GM12872 (cell line): Measurements from ENCODE around the gene SLC15A5.

Source experiments
- TF ChIP-seq, protein P1 (sequence below): IDR thresholded peaks from 3 replicates; pipeline ENCODE4 v1.5.1; 2011; ENCODE audit warnings: low read depth, mild to moderate bottlenecking, low read length, moderate library complexity; ENCODE audit not compliant: insufficient read depth

The SLC15A5 gene

DNA sequence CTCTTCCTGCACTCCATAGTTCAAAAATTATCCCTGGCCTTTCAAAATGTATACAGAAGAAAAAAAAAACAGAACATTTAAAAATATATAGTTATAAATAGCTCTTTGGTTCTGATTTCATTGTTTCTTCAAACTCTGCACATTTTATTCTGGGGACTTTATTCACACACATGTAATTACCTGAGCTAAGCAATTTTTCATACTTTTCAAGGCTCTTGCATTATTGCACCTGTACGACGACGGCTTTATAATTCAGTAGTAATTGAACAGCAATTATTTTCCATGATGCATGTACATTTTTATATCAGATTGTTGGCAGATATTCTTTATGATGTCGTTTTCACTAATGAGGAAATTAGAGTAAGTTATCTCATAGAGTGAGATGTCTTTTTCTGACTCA is 13.5 kb upstream of the SLC15A5 start:
- TF ChIP-seq, protein P1, sequence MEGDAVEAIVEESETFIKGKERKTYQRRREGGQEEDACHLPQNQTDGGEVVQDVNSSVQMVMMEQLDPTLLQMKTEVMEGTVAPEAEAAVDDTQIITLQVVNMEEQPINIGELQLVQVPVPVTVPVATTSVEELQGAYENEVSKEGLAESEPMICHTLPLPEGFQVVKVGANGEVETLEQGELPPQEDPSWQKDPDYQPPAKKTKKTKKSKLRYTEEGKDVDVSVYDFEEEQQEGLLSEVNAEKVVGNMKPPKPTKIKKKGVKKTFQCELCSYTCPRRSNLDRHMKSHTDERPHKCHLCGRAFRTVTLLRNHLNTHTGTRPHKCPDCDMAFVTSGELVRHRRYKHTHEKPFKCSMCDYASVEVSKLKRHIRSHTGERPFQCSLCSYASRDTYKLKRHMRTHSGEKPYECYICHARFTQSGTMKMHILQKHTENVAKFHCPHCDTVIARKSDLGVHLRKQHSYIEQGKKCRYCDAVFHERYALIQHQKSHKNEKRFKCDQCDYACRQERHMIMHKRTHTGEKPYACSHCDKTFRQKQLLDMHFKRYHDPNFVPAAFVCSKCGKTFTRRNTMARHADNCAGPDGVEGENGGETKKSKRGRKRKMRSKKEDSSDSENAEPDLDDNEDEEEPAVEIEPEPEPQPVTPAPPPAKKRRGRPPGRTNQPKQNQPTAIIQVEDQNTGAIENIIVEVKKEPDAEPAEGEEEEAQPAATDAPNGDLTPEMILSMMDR, result no peak

DNA sequence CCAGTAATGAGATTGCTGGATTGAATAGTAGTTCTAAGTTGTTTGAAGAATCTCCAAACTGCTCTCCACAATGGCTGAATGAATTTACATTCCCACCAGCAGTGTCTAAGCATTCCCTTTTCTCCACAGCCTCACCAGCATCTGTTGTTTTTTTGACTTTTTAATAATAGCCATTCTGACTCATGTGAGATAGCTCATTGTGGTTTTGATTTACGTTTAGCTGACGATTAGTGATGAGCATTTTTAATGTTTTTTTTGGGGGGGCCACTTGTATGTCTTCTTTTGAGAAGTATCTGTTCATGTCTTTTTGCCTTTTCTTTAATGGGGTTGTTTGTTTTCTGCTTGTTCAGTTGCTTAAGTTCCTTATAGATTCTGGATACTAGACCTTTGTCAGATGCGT is 8.1 kb upstream of the SLC15A5 start:
- TF ChIP-seq, protein P1, result no peak

DNA sequence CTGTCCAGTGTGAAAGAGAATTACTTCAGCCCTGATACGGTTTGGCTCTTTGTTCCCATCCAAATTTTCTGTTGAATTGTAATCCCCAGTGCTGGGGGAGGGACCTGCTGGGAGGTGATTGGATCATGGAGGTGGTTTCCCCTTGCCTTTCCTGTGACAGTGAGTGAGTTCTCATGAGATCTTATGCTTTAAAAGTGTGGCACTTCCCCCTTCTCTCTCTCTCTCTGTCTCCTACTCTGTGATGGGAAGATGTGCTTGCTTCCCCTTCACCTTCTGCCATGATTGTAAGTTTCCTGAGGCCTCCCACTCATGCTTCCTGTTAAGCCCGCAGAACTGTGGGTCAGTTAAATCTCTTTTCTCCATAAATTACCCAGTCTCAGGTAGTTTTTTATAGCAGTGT is 5.5 kb upstream of the SLC15A5 start:
- TF ChIP-seq, protein P1, result no peak

DNA sequence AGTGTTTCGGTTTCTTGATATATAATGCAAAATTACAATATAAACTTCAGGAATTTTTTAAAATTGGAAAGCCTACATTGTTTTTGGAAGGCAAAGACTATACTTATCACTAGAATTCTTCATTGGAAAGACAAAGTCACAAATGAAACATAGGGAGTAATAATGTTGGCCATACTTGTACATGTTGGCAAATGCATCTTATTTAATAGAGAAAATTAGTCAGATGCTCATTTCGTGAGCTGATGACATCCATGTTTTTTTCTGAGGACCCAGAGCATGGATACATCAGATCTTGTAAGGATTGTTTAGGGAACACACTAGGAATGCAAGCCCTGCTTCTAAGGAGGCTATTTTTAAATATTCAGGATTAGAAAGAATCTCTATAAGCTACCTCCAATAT is 4.6 kb upstream of the SLC15A5 start:
- TF ChIP-seq, protein P1, result no peak

DNA sequence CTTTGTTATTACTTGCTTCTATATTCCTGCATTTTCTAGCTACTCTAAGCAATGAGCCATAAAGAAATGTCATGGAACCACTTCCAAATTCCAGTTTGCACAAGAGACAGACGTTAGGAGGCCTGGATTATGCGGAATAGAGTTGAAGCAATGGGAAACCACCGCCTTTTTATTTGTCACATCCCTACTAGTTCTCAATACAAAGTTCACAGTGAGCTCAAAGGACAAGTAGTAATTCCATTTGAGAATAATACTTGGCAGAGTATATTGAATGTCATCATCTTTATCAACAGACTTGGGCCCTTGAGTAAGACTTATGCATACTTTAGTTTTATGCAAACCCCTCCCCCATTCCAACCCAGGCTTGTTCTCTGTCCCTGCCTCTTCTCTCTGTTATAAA is 3.7 kb upstream of the SLC15A5 start:
- TF ChIP-seq, protein P1, result no peak

DNA sequence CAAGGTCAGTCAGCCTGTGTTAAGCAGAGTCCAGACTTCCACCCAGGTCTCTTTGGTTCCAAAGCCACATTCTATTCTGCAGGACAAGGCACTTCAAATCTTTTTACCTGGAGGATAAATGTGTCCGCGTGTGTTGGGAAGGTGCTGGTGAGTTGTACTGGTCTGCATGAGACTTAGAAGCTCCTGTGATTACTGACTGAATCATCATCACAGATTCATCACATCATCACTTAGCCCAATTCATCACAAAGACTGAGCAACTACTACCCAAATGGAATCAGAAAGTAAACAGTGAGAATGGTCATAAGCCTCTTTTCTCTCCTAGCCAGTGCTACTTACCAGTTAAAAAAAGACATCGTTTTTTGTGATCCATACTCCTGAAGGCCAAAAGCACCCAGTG is 5.3 kb downstream of the SLC15A5 start:
- TF ChIP-seq, protein P1, result no peak

DNA sequence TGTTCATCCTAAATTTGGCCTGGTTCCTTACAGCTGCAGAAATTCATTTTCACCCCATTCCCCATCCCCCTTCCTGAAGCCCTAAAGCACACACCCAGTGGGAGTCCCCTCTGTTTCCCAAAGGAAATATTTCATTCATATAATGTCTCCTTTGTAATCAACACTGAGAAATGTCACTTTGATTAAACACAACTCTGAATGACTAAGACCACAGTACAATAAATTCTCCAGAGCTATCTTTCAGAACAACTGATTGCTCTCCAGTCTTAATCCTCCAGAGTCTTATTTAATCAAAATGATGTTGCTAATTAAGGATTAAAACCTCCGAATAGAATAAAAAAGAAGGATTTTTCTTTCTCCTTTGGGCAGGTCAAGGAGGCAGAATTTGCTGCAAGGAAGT is 6.4 kb downstream of the SLC15A5 start:
- TF ChIP-seq, protein P1, result no peak

DNA sequence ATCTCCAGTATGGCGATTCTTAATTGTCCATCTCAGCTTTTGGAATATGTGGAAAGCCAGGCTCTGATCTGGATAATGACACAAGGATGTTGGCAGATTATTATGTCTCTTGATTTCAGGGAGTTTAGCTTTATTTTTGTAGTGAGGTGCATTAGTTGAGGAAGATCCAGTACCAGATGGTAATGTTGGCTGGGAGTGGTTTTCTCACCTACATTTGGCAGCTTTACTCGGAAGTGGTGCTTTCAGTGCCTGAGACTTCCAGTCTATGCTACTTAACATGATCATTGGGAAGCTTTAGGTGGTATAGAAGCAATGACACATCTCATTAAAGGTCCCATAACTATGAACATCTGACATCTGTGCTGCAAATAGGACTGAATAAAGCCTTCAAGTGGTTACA is 7.5 kb downstream of the SLC15A5 start:
- TF ChIP-seq, protein P1, result no peak
